ENCODE measurements around the gene ADAMTSL1. TPM values are rescaled to one million over a fixed set of nuclear protein-coding genes. Genes with fewer than 3 reads are reported as not detected.

ADAMTSL1 gene
- total RNA-seq, 6 experiments from 2014 or later, result 0.73 to 2.1 (median 0.89) TPM

GRCh38 chr9:18564018-18564880, 90.3 kb downstream of the ADAMTSL1 start:
- intact Hi-C loops (cut with DNase I), result no loop called here
- 80% methylated on average over 1 of the region's 15 CpGs for WGBS (ENCODE audit: insufficient coverage, low coverage, low lambda C conversion rate, missing lambda C conversion rate)
- Histone ChIP-seq H3K4me3 (no peak overlapping the region), H3K9me3 (no peaks in the 10 kb centered on the region), H3K36me3 (no peaks in the 10 kb centered on the region), H3K27me3 (no peaks in the 10 kb centered on the region), H3K27ac (no peak overlapping the region), H3K4me1 (no peaks in the 10 kb centered on the region)
- ATAC-seq (no peak), DNase-seq (no peak)
- TF ChIP-seq POLR2A (IDR thresholded peaks at IDR 0.05) (no peak), CTCF (IDR thresholded peaks at IDR 0.05) (no peak)

GRCh38 chr9:18566121-18566520, 92.2 kb downstream of the ADAMTSL1 start:
- Histone ChIP-seq H3K9me3 (no peaks in the 10 kb centered on the region), H3K36me3 (no peaks in the 10 kb centered on the region), H3K27ac (no peak overlapping the region), H3K4me1 (no peaks in the 10 kb centered on the region), H3K27me3 (no peaks in the 10 kb centered on the region), H3K4me3 (no peak overlapping the region)
- WGBS (ENCODE audit: insufficient coverage, low coverage, low lambda C conversion rate, missing lambda C conversion rate), result 62% methylated on average over 5 of the region's 5 CpGs
- TF ChIP-seq CTCF (IDR thresholded peaks at IDR 0.05) (no peak), POLR2A (IDR thresholded peaks at IDR 0.05) (no peak)
- DNase-seq (no peak), ATAC-seq (no peak)
- intact Hi-C loops (cut with DNase I), result no loop called here

- no peaks in the 10 kb centered on the region for H3K36me3 ChIP-seq
- WGBS (ENCODE audit: insufficient coverage, low coverage, low lambda C conversion rate, missing lambda C conversion rate), result 57% methylated on average over 4 of the region's 4 CpGs
- H3K4me1 ChIP-seq, result no peaks in the 10 kb centered on the region
- ATAC-seq, result no peak
- no peaks in the 10 kb centered on the region for H3K27me3 ChIP-seq
- intact Hi-C loops (cut with DNase I), result no loop called here
- no peak overlapping the region for H3K4me3 ChIP-seq
- H3K9me3 ChIP-seq, result no peaks in the 10 kb centered on the region
- TF ChIP-seq POLR2A (IDR thresholded peaks at IDR 0.05), result no peak
- TF ChIP-seq CTCF (IDR thresholded peaks at IDR 0.05), result no peak
- no peak for DNase-seq
- no peak overlapping the region for H3K27ac ChIP-seq
Observed at GRCh38 chr9:18568973-18569372, 95.0 kb downstream of the ADAMTSL1 start.

- H3K27ac ChIP-seq, result no peak overlapping the region
- intact Hi-C loops (cut with DNase I), result no loop called here
- TF ChIP-seq CTCF (IDR thresholded peaks at IDR 0.05) (no peak), POLR2A (IDR thresholded peaks at IDR 0.05) (no peak)
- no peaks in the 10 kb centered on the region for H3K4me1 ChIP-seq
- H3K36me3 ChIP-seq, result no peaks in the 10 kb centered on the region
- no peaks in the 10 kb centered on the region for H3K27me3 ChIP-seq
- ATAC-seq (no peak), DNase-seq (no peak)
- WGBS (ENCODE audit: insufficient coverage, low coverage, low lambda C conversion rate, missing lambda C conversion rate), result 55% methylated on average over 3 of the region's 3 CpGs
- no peak overlapping the region for H3K4me3 ChIP-seq
- H3K9me3 ChIP-seq, result no peaks in the 10 kb centered on the region
Observed at GRCh38 chr9:18569941-18570630, 96.1 kb downstream of the ADAMTSL1 start.

Data from right lobe of liver (tissue), 6 donors.